DMS153 (cell line): ENCODE results near the gene HS3ST2.
A peak's percentile ranks its signal among the peaks of the same experiment; 100 is the strongest.

Experiments
- DNase-seq: peaks from one replicate; lab custom pipeline; 2025; lab: John Stamatoyannopoulos, UW

The HS3ST2 gene

GRCh38 chr16:22813948-22814710, at the start of gene HS3ST2:
Gene HS3ST2 (plus strand): TSS chr16:22814162. CDS start chr16:22814611, 449 bp downstream.
- DNase-seq: no peak

GRCh38 chr16:22764662-22765327, 49.2 kb upstream of the HS3ST2 start:
- DNase-seq: no peak

- no peak for DNase-seq
Measured at GRCh38 chr16:22765479-22765878, 48.5 kb upstream of the HS3ST2 start.

- no peak for DNase-seq
Measured at GRCh38 chr16:22770866-22771265, 43.1 kb upstream of the HS3ST2 start.

- no peak for DNase-seq
Measured at GRCh38 chr16:22771551-22771950, 42.4 kb upstream of the HS3ST2 start.

- no peak for DNase-seq
Measured at GRCh38 chr16:22775220-22775922, 38.6 kb upstream of the HS3ST2 start.

- no peak for DNase-seq
Measured at GRCh38 chr16:22781480-22781879, 32.5 kb upstream of the HS3ST2 start.

GRCh38 chr16:22782314-22782713, 31.6 kb upstream of the HS3ST2 start:
- DNase-seq: no peak

GRCh38 chr16:22784690-22785214, 29.2 kb upstream of the HS3ST2 start:
- no peak for DNase-seq

GRCh38 chr16:22785552-22785951, 28.4 kb upstream of the HS3ST2 start:
- no peak for DNase-seq

- no peak for DNase-seq
Measured at GRCh38 chr16:22786284-22786683, 27.7 kb upstream of the HS3ST2 start.

- DNase-seq: no peak
Measured at GRCh38 chr16:22786691-22787090, 27.3 kb upstream of the HS3ST2 start.

- peak; percentile 84 for DNase-seq
Measured at GRCh38 chr16:22787466-22788192, 26.3 kb upstream of the HS3ST2 start.

- DNase-seq: no peak
Measured at GRCh38 chr16:22788193-22788530, 25.8 kb upstream of the HS3ST2 start.

- no peak for DNase-seq
Measured at GRCh38 chr16:22789281-22789945, 24.5 kb upstream of the HS3ST2 start.

- no peak for DNase-seq
Measured at GRCh38 chr16:22797551-22797950, 16.4 kb upstream of the HS3ST2 start.

- DNase-seq: no peak
Measured at GRCh38 chr16:22799113-22799512, 14.8 kb upstream of the HS3ST2 start.

GRCh38 chr16:22804893-22805292, 9.1 kb upstream of the HS3ST2 start:
- DNase-seq: no peak

- no peak for DNase-seq
Measured at GRCh38 chr16:22805326-22805725, 8.6 kb upstream of the HS3ST2 start.

GRCh38 chr16:22806811-22807210, 7.2 kb upstream of the HS3ST2 start:
- no peak for DNase-seq

- no peak for DNase-seq
Measured at GRCh38 chr16:22810226-22810625, 3.7 kb upstream of the HS3ST2 start.
